ENCODE data around the gene THEMIS.

- TF ChIP-seq POLR2AphosphoS5 (IDR thresholded peaks at IDR 0.05) (no peak), CTCF (IDR thresholded peaks at IDR 0.05; ENCODE audit: poor library complexity, severe bottlenecking) (no peak), MXI1 (conservative IDR thresholded peaks at IDR 0.05; ENCODE audit: poor library complexity, severe bottlenecking) (no peak)
These were observed 56.3 kb downstream of the THEMIS start for GRCh38 chr6:127844529-127844928.

Measured in neural cell (in vitro differentiated cells).